ENCODE data around the gene ZCWPW2.
A peak's percentile ranks its signal among the peaks of the same experiment; 100 is the strongest.

The ZCWPW2 gene

DNA sequence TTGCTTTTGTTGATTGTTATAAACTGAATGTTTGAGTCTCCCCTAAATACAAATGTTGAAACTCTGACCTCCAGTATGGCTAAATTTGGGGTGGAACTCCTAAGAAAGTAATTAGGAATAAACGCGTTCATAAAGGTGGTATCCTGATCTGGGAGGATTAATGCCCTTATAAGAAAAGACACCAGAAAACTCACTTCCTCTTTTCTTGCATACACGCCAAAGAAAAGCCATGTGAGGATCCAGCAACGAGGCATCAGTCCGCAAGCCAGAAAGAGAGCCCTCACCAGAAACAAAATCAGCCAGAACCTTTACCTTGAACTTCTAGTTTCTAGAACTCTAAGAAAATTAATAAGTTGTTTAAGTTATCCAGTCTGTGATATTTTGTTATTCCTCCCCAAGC, 37.5 kb downstream of the ZCWPW2 start:
- DNase-seq = no peak

DNA sequence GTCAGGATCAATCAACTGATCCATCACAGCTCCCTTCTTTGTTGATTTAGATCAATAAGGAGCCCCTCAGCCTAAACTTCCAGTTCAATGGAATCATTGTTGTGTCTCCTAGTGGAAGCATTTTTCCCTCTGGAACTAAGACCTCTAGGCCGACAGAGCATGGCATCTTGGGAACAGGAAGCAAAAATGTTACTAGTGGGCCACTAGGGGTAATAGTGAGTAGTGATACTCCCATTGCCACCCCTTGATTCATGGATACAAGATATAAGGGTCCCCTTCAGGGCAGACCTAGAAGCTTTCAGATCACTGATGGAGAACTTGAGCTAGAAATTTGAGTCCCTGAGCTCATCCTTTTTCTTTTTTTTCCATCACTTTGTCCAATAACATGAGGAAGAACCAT, 40.5 kb downstream of the ZCWPW2 start:
- no peak for DNase-seq

DNA sequence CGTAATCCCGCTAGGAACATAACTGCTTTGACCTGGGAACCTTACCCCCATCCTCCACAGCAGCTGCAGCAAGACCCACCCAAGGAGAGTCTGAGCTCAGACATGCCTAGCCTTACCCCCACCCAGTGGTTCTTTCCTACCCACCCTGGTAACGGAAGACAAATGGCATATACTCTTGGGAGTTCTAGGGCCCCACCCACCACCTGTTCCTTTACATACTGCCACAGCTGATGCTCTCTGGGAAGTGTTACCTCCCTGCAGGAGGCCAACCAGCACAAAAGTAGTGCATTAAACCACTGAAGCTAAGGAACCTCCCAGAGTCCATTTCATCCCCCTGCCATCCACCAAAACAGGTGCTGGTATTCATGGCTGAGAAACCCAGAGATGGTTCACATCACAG, 50.7 kb downstream of the ZCWPW2 start:
- DNase-seq = no peak

DNA sequence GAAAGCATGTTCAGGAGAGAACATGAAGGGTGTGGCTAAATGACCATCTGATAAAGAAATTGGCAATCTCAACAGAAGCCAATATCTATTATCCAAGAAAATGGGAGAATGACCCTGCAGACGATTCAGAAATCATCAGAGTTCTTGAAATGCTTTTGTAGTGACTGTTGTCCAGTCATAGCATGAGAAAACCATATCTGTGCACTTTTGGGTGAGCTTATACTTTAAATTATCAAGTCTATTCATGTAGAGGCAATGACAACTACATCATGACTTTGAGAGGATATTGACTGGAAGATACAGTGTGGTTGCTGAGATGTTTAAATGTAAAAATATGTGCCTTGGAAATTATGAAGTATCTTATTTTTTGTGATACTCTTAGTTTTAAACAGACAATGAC, 57.7 kb downstream of the ZCWPW2 start:
- no peak for DNase-seq

DNA sequence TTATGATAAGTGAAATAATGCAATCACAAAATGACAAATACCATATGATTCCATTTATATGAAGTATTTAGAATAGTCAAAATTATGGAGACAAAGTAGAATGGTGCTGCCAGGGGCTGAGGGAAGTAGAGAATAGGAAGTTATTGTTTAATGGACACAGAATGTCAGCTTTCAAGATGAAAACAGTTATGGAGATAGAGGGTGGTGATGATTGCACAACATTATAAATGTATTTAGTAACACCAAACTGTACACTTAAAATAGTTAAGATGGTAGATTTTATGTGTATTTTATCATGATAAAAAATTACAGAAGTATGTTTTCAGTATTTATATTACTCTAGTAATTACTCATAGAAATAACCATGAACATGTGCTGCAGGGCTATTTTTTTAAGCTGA, 100.9 kb downstream of the ZCWPW2 start:
- no peak for DNase-seq

DNA sequence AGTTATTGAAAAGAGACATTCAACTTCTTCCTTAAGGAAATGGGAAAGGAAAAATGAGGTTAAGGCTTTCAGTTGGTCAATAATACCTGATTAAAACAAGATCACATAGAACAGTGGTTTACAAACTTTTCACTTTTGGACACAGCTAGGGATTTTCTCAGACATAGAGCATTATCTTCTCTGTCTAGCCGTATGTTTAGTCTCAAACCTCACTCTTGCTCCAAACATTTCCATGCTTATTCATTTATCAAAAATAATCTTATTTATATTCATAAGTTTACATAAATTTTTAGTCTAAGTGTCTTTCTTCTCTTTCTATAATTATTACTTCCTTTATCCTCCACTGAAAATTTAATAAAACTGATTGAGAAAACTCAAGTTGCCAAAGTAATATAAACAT, 114.3 kb downstream of the ZCWPW2 start:
- no peak for DNase-seq

DNA sequence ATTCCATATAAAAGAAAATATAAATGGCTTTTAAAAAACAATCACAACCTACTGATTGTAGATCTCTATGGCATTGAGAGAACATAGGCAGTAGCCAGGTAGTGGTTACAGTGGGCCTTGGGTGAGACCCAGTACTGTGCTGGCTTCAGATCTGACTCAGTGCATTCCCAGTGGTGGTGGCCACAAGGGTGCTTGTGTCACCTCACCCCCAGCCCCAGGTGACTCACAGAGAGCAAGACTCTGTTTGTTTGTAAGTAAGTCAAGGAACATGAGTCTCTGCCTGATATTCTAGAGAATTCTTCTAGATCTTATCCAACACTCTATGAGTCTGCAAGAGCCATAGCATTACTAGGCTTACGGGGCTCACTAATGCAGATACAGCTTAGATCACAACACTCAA, 118.9 kb downstream of the ZCWPW2 start:
- no peak for DNase-seq

DNA sequence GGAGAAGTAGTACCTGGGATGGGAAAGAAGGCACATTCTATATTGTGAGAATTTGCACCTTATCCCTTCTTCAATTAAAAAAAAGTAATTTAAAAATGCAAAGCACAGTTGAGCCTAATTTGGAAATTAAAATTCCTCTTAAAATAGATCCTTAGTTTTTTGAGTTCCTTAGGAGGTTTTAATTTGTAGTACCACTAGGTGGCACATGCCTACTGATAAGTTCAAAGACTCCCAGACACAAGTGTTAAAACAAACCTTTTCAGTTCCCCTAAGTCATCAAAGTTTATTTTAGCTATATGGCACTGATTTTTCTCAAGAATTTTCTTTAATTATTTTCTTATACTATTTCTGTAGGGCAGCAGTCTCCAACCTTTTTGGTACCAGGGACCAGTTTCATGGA, 127.7 kb downstream of the ZCWPW2 start:
- DNase-seq = peak; percentile 19

DNA sequence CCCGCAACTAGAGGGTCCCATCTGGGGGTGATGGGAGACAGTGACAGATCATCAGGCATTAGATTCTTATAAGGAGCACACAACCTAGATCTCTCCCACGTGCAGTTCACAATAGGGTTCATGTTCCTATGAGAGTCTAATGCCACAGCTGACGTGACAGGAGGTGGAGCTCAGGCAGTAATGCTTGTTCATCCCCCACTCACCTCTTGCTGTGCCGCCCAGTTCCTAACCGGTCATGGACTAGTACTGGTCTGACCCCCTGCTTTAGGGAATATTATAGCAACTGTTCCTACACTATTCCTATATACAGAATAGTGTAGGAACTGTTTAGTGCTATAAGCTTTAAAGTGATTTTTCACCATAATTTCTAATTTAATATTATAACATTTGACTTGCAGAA, 128.2 kb downstream of the ZCWPW2 start:
- no peak for DNase-seq

DNA sequence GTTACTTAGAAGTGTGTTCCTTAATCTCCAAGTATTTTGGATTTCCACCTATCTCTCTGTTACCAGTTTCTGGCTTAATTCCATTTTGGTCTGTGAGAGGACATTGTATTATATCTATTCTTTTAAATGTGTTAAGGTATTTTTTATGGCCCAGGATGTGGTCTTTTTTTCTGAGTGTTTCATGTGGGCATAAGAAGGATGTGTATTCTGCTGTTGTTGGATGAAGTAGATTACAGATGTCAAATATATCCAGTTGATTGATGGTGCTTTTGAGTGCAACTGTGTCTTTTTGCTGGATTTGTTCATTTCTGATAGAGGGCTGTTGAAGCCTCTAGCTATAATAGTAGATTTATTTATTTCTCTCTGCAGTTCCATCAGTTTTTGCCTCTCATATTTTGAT, 136.6 kb downstream of the ZCWPW2 start:
- no peak for DNase-seq

DNA sequence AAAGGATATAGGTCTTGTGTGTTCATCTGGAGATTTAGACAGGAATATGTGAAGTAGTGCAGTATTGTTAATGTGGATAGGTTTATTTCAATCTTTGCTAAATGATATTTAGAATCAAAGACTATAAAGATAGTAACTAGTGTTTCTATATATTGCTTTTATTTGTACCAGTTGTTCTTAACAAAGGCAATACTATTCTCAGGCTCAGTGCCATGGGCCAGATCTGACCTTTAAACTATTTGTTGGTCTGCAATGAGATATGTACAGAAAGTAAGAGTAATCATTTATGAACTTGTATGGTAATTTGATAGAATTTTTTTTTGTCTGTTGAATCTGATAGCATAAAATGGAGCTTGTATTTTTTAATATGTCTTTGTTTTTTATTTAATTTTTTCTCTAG, 146.8 kb downstream of the ZCWPW2 start:
- no peak for DNase-seq

DNA sequence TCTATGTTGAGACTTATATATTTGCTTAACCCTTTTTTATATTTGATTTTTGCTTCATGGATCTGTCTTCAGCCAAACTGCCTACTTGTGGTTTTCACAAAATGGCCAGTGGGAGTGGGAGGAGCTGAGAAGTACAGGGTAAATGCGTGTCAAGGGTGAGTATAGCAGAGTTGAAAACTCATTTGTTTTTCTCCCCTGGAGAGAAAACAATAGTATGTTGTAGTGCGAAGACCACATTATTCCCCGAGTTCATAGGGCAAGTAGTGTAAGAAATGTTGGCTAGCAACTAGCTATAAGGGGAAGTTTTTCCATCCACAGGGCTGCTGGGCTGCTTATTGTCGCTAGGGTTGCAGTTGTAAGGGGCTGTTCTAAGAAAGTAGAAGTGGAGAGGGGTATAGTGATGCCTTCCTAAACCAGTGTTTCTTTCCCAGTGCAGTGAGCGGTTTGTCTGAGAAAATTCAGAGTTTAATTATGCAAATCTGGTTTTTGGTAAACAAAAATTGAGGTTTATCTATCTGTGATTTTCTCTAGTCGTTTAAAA, 153.9 kb downstream of the ZCWPW2 start:
- DNase-seq = no peak

DNA sequence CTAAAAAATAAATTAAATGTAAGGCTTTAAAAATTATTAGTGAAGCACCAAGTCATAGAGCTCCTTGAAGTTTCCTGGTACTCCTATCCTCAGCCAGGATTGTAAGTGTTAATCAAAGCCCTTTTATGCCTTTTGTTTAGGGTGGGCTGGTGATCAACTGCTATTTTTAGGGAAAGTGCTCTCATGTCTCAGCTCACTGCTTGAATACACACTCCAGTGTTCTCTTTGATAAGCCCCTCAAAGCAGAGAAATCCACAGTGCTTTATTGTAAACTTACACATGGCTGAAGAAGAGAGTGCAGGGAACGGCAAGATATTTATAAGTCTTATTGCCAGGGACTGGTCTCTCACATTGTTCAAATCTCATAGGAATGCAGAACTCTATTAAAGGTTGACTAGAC, 156.5 kb downstream of the ZCWPW2 start:
- DNase-seq = no peak

DNA sequence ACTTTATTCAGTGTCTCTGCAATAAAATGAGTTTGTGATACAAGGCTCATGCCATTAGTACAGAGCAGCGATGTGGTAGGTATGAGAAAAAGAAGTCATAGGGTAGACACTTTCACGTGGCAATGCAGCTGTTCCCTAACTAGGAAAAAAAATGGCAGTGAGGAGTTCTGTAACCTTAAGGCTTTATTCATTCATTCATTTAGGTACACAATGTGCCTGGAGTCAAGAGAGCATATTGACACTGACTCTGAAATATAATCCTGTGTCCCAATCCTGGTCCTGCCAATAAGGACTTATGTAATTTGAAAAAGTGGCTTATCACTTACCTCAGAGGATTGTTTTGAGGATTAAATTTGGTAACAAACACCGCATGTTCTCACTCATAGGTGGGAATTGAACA, 173.1 kb downstream of the ZCWPW2 start:
- no peak for DNase-seq

DNA sequence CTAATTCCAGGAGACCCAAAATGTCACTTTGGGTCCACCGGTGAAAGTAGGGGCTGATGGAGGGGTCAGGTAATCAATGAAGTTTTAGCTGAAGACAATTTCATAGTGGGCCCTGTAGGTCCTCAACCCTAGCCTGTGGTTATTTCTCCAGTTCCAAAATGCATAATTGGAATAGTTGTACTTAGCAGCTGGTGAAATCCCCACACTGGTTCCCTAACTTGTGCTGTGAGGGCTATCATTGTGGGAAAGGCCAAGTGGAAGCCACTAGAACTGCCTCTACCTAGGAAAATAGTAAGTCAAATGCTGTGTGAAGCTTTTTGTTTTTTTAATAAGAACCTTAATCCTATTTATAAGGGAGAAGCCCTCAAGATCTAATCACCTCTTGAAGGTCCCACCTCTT, 193.8 kb downstream of the ZCWPW2 start:
- DNase-seq = no peak

DNA sequence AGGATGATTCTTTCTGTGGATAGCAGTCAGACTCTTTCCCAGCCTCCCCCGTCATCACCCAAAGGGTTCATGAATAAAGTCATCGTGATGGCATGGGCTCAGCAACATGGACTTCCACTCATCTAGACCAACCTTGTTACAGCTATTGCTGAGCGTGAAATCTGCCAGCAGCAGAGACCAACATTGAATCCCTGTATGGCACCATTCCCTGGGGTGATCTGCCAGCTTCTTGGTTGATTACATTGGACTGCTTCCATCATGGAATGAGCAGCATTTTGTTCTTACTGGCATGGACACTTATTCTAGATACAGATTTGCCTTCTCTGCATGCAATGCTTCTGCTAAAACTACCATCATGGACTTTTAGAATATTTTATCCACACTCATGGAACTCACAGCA, 195.7 kb downstream of the ZCWPW2 start:
- no peak for DNase-seq

DNA sequence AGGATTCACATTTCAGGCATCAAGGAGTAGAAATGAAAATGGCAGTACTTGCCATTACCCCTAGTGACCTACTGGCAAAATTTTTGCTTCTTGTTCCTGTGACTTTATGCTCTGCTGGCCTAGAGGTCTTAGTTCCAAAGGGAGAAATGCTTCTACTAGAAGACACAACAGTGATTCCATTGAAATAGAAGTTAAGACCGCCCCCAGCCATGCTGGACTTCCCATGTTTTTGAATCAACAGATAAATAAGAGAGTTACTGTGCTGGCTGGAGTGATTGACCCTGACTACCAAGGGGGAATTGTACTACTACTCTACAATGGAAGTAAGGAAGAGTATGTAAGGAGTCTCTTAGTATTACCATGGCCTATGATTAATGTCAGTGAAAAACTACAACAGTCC, 196.3 kb downstream of the ZCWPW2 start:
- no peak for DNase-seq

DNA sequence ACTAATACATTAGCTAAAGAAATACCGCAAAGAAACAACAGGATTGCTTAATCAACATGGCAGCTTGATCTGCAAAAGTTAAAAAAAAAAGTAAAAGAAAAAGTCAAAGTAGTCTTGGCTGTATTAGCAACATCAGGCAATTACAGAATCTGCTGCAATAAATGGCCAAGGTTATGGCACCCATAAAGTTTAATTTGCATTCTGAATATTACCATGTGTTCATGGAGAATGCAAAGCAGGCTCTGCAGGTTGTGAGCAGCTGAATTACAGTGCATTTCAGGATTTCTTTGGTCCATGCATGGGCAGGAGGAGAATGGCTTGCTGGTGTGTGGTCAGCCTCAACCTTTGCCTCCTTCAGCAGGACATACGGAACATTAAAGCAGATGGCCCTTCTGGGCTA, 199.2 kb downstream of the ZCWPW2 start:
- DNase-seq = no peak

DNA sequence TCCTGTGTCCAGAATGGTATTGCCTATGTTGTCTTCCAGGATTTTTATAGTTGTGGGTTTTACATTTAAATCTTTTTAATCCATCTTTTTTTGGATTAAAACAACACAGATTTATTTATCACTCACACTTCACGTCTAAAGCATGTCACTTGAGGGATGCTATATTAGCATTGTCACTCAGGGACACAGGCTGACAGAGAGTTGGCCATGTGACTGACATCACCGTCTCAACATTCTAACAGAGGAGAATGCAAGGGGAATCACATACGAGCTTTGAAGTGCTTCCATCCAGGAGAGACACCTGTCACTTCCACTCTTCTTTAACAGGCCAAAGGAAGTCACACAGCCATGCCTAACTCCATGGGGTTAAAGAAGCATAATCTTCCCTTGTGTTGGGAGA, 204.7 kb downstream of the ZCWPW2 start:
- no peak for DNase-seq

DNA sequence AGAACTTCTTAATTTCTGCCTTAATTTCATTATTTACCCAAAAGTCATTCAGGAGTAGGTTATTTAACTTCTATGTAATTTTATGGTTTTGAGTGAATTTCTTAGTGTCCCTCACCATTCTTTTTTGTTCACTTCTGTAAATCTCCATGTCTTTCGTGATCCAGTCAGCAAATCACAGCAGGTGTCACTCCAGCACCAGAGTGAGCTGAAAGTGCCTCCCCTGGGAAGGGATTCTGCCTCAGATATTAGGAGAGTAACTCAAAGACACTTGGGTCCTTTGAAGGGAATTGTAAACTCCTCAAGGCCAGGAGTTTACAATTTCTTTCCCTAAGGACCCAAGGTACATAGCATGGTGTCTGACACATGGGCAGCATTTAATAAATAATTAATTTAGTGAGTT, 207.7 kb downstream of the ZCWPW2 start:
- no peak for DNase-seq

DNA sequence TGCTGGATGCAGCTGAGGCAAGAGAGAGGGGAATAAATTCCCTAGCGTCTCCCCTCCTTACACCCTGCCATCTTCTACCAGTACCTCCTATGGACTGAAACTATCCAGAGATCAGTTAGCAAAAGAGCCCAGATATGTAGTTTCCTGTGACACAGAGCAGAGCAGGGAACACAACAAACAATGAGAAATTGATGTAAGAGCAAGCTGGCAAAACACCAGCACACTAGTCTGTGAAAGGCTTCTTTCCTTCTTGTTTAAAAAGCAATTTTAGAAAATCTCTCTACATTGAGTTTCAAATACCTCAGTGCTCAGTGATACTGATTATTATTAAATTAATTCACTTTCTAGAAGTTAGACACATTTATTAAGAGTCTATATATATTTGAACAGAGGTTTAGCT, 215.7 kb downstream of the ZCWPW2 start:
- DNase-seq = no peak

DNA sequence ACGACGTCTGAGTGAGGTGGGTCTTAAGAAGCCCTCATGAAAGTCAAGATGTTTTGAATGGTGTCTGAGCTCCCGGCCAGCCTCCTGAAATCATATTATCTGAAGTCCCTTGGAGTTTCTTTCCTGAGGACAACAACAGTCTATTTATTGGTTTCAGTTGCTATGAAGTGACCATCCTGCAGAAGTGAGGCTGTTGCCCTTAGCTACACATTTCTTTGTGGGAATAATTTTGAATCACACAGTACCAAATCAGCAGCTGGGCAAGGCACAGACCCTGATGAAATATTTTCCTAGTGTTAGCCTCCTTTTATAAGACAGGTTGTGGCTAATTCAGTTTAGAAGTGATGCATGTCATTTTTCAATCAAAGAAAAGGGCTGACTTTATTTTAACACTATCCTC, 220.8 kb downstream of the ZCWPW2 start:
- DNase-seq = no peak

DNA sequence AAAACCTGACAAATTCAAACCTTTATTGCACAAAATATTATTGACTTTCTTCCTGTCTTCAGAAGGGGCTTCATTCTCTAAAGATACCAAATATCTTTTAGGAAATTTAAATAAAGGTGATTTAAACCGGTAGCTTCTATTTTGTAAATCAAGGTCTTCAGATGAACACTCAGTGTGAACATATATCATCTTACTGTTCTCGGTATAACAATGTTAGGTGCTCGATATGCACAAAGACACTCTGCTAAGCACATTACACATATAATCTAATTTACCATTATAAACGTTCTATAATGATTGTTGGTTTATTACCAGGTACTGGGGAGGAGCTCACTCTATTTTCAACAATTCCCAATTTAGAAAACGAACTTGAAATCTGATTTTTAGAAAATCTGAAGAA, 225.5 kb downstream of the ZCWPW2 start:
- no peak for DNase-seq

DNA sequence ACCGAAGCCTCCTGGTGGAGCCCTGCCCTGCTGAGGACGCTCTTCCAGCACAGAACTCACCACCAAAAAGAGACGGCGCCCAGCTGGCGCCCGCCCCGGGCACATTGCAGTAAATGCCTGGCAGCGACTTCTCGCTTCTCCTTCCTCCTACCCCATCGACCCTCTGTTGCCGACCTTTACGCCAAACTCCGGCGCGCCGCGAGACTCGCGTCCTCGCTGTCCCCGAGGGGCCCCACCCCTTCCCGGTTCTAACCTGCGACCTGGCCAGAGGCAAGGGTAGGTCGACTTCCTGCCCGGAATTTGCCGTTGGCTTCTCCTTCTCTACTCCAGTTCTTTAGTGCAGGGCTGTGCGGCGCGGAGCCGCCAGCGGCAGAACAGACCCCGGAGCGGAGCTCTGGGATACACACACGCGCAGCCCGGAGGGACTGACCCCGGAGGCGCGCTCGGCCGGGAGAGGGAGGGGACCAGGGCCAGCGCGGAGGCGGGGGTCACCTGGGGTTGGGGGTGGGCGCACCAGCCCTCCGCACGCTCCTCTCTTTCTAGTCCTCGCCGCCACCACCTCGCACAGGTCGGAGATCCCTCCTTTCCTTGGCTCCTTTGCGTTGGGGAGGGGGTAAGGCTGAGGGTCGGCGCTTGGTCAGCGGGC, 226.7 kb downstream of the ZCWPW2 start:
- no peak for DNase-seq

All from activated CD4-positive, alpha-beta T cell treated with anti-CD3 and anti-CD28 coated beads, Interleukin-2, Interleukin-6, amounts not matched to agents 100 ng/mL and 50 ng/mL, durations not matched to agents 16 hours and 8 hours (primary cell).